ENCODE measurements around the gene PMEL. TPM values are rescaled to one million over a fixed set of nuclear protein-coding genes. Genes with fewer than 3 reads are reported as not detected.
A peak's percentile ranks its signal among the peaks of the same experiment; 100 is the strongest.

The PMEL gene
- total and polyA plus RNA-seq, 2 donors (not counting 1 experiment from before 2014, with no cell fraction given), result 0.50 to 0.84 TPM

DNA sequence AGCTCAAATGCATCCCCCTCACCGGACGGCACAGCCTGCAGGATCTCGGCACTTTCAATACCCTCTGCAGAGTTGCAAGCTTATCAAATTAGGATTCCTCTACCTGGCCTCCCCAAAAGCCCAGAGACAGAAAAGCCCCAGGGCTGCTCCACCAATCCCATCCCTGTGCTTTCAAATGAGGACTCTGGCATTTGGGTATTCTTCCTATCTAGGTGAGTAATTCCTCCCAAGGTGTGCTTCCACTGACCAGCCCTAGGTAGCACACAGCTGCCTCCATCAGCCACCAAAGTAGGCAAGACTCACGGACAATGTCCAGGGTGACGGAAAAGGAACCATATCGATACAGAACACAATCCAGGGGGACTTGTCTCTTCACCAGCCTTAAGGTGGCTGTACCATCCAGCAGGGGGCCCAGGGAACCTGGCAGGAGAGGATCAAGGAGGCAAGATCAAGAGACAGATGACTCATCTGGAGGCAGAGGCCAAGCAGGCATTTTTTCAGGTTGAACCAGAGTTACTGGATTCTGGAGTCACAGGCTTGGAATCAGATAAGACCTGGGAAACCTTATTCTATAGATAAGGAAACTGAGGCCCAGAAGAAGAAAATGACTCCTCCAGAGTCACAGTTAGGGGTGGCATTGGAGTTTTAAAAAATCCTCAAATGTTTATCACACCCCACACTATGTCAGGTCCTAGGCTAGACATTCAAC is 9.9 kb downstream of the PMEL start:
- H3K4me3 ChIP-seq (replicated peaks in 1 of 4; ENCODE audit: control extremely low read depth in 1 of 4, insufficient read depth in 1 of 4, low read depth in 3 of 4, low read length in 4 of 4), result no peak overlapping the region
- H3K36me3 ChIP-seq (ENCODE audit: control insufficient read depth, insufficient read depth, low read length), result no peaks in the 10 kb centered on the region
- DNase-seq (ENCODE audit: low read depth in 2 of 2), result peak; percentile 30 to 76
- H3K4me1 ChIP-seq (ENCODE audit: control insufficient read depth, extremely low read depth, insufficient read depth, low read length), result no peaks in the 10 kb centered on the region
- no peaks in the 10 kb centered on the region for H3K9me3 ChIP-seq (ENCODE audit: control insufficient read depth, insufficient read depth, low read depth, low read length)
- H3K79me2 ChIP-seq (ENCODE audit: control insufficient read depth, insufficient read depth, low read length), result no peaks in the 10 kb centered on the region
- no peaks in the 10 kb centered on the region for H3K27me3 ChIP-seq (ENCODE audit: control insufficient read depth, insufficient read depth, low read length)
- TF ChIP-seq, protein P1, sequence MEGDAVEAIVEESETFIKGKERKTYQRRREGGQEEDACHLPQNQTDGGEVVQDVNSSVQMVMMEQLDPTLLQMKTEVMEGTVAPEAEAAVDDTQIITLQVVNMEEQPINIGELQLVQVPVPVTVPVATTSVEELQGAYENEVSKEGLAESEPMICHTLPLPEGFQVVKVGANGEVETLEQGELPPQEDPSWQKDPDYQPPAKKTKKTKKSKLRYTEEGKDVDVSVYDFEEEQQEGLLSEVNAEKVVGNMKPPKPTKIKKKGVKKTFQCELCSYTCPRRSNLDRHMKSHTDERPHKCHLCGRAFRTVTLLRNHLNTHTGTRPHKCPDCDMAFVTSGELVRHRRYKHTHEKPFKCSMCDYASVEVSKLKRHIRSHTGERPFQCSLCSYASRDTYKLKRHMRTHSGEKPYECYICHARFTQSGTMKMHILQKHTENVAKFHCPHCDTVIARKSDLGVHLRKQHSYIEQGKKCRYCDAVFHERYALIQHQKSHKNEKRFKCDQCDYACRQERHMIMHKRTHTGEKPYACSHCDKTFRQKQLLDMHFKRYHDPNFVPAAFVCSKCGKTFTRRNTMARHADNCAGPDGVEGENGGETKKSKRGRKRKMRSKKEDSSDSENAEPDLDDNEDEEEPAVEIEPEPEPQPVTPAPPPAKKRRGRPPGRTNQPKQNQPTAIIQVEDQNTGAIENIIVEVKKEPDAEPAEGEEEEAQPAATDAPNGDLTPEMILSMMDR (conservative IDR thresholded peaks at IDR 0.05 in 1 of 2, IDR thresholded peaks at IDR 0.05 in 1 of 2; ENCODE audit: low read depth in 1 of 2, low read length in 2 of 2), result peak; percentile 16 to 25
- TF ChIP-seq EZH2 (IDR thresholded peaks at IDR 0.05; ENCODE audit: low read length, missing control alignments), result no peak
- H3K9ac ChIP-seq (ENCODE audit: insufficient read depth, low read length), result no peak overlapping the region
- H3K4me2 ChIP-seq (ENCODE audit: extremely low read depth, insufficient read depth, low read length), result no peak overlapping the region
- H3K27ac ChIP-seq (ENCODE audit: insufficient read depth, low read length), result no peak overlapping the region
- H2AFZ ChIP-seq (ENCODE audit: low read length), result no peak overlapping the region
- no peaks in the 10 kb centered on the region for H4K20me1 ChIP-seq (ENCODE audit: control insufficient read depth, extremely low read depth, insufficient read depth, low read length)

DNA sequence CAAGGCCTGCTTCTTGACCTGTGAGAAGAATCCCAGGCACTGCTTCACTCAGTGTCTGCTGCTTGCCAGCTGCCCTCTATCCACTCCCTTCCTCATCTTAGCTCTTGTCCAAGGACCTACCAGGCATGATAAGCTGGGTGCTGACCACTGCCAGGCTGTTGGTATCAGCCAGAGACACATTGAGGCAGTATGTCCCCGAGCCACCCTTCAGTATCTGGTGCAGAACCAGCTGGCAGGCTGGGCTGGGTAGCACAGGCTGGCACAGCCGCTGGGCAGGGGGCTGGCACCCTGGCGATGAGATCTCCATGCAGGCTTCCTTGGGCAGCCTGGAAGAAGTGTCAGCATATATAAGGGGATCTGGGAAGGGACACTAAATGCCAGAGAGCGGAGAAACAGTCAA is 10.5 kb downstream of the PMEL start:
- H3K9me3 ChIP-seq (ENCODE audit: control insufficient read depth, insufficient read depth, low read depth, low read length), result no peaks in the 10 kb centered on the region
- H4K20me1 ChIP-seq (ENCODE audit: control insufficient read depth, extremely low read depth, insufficient read depth, low read length), result no peaks in the 10 kb centered on the region
- H3K4me1 ChIP-seq (ENCODE audit: control insufficient read depth, extremely low read depth, insufficient read depth, low read length), result no peaks in the 10 kb centered on the region
- H3K4me3 ChIP-seq (replicated peaks in 1 of 4; ENCODE audit: control extremely low read depth in 1 of 4, insufficient read depth in 1 of 4, low read depth in 3 of 4, low read length in 4 of 4), result no peak overlapping the region
- no peak overlapping the region for H2AFZ ChIP-seq (ENCODE audit: low read length)
- DNase-seq (ENCODE audit: low read depth in 2 of 2), result no peak
- H3K79me2 ChIP-seq (ENCODE audit: control insufficient read depth, insufficient read depth, low read length), result no peaks in the 10 kb centered on the region
- no peak overlapping the region for H3K4me2 ChIP-seq (ENCODE audit: extremely low read depth, insufficient read depth, low read length)
- no peaks in the 10 kb centered on the region for H3K27me3 ChIP-seq (ENCODE audit: control insufficient read depth, insufficient read depth, low read length)
- H3K9ac ChIP-seq (ENCODE audit: insufficient read depth, low read length), result no peak overlapping the region
- no peaks in the 10 kb centered on the region for H3K36me3 ChIP-seq (ENCODE audit: control insufficient read depth, insufficient read depth, low read length)
- H3K27ac ChIP-seq (ENCODE audit: insufficient read depth, low read length), result no peak overlapping the region
- no peak for TF ChIP-seq EZH2 (IDR thresholded peaks at IDR 0.05; ENCODE audit: low read length, missing control alignments)
- TF ChIP-seq, protein P1 (conservative IDR thresholded peaks at IDR 0.05 in 1 of 2, IDR thresholded peaks at IDR 0.05 in 1 of 2; ENCODE audit: low read depth in 1 of 2, low read length in 2 of 2), result no peak

DNA sequence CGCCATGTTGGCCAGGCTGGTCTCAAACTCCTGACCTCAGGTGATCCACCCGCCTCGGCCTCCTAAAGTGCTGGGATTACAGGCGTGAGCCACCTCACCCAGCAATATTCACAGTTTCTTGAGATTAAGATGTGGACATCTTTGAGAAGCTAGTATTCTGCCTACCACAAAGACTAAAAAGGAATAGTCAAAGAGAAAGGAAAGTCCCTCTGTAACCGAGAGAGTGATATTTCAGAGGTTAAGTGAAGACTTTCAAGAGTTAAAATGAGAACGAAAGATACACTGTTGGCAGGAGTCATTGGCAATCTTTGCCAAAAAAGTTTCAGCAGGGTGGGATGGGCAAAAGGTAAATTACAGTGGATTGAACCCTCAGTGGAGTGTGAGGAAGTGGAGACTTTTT is 19.3 kb downstream of the PMEL start:
- H3K27ac ChIP-seq (ENCODE audit: insufficient read depth, low read length), result no peak overlapping the region
- H3K9ac ChIP-seq (ENCODE audit: insufficient read depth, low read length), result no peak overlapping the region
- no peak overlapping the region for H3K4me3 ChIP-seq (replicated peaks in 1 of 4; ENCODE audit: control extremely low read depth in 1 of 4, insufficient read depth in 1 of 4, low read depth in 3 of 4, low read length in 4 of 4)
- H4K20me1 ChIP-seq (ENCODE audit: control insufficient read depth, extremely low read depth, insufficient read depth, low read length), result no peaks in the 10 kb centered on the region
- H3K36me3 ChIP-seq (ENCODE audit: control insufficient read depth, insufficient read depth, low read length), result peaks cover 3% of the 10 kb centered on the region
- no peaks in the 10 kb centered on the region for H3K4me1 ChIP-seq (ENCODE audit: control insufficient read depth, extremely low read depth, insufficient read depth, low read length)
- no peak for DNase-seq (ENCODE audit: low read depth in 2 of 2)
- no peaks in the 10 kb centered on the region for H3K79me2 ChIP-seq (ENCODE audit: control insufficient read depth, insufficient read depth, low read length)
- TF ChIP-seq, protein P1 (conservative IDR thresholded peaks at IDR 0.05 in 1 of 2, IDR thresholded peaks at IDR 0.05 in 1 of 2; ENCODE audit: low read depth in 1 of 2, low read length in 2 of 2), result no peak
- TF ChIP-seq EZH2 (IDR thresholded peaks at IDR 0.05; ENCODE audit: low read length, missing control alignments), result no peak
- no peaks in the 10 kb centered on the region for H3K27me3 ChIP-seq (ENCODE audit: control insufficient read depth, insufficient read depth, low read length)
- no peak overlapping the region for H3K4me2 ChIP-seq (ENCODE audit: extremely low read depth, insufficient read depth, low read length)
- no peak overlapping the region for H2AFZ ChIP-seq (ENCODE audit: low read length)
- no peaks in the 10 kb centered on the region for H3K9me3 ChIP-seq (ENCODE audit: control insufficient read depth, insufficient read depth, low read depth, low read length)
